T-helper 22 cell (primary cell): ENCODE data around the gene TROAP.
"Not testable (repeated sequence)": the region's sequence is repeated elsewhere in the genome, so short reads cannot be mapped to it uniquely, and the experiment has no call there.

Source experiments
- DNase-seq: peaks from one replicate; pipeline ENCODE4 v3.0.0-alpha.2; 2020; ENCODE audit warnings: low read depth

TROAP gene

DNA sequence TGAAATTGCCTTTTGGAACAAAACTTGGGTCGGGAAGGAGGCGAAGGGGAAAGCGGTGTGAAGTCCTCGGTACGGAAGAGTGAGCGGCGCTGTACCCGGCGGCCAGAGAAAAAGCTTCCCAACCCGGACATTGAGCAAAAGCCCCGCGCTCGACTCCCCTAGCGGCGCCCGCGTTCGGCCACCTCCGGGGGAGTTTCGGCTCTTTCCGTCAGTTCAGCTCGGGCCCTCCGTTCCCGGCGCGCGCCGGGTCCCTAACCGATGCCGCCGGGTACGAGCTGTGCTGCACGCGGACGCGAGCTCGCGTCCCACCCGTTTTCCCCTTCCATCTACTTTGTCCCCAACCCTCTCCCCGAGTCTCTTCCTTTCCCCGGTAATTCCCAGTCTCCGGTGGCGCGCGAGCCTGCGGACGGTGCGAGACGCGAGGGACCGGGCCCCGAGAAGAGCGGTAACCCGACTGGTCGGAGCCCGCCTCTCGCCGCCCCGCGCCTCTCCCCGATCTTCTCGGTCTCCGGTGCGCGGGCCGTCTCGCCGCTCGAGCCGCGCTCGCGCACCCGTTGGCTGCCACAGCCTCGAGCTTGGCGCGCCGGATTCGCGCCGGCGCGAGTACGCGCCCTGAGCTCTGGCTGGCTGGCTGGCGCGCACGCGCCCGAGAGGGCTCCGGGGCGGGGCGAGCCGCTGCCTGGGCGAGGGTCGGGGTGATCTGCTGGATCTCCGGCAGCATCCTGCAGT is 43.8 kb downstream of the TROAP start:
- DNase-seq, result peak; percentile 71

DNA sequence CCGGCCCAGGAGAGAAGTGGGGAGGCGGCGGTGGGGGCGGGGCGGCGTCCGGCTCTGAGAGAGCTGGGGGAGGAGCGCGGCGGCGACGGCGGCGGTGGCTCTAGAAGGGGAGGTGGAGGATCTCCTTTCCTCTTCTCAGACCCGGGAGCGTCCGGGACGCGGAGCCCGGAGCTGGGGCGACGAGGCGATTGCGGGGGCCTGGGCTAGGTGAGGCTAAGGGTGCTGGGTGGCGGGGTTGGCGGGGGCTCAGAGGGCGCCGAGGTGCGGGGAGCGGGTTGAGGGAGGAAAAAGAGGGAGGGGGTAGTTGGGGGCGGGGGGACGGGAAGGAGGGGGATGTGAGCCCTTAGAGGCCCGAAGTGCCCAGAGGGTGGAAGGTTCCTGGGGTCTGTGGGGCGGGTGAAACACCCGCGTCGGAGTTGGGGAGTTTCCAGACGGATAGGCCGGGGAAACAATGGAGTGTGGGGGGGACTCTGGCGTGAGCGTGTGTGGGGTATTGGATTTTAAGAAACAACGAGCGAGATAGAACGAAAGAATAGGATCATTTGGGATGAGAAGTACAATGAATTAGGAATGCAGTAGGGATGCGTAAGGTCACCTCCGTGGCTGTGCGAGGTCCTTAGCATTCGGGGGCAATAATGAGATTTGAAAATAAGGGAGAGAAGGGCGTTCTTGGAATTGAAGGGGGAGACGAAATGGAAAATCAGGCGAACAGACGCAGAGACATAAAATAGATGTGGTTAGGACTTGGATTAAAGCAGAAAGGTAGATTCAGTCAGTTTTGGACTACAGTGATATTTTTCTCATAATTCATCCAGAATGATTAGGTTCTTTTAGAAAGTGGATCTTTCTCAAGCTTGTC is 44.6 kb downstream of the TROAP start, which contains the start of gene SPATS2:
TSS of gene SPATS2 (plus strand) at position 82 of the 859 bp plus-strand sequence. CDS start 93,551 bp downstream, outside the sequence.
- DNase-seq, result no peak

- DNase-seq, result no peak
Measured at GRCh38 chr12:49368240-49368600, 45.2 kb downstream of the TROAP start.

DNA sequence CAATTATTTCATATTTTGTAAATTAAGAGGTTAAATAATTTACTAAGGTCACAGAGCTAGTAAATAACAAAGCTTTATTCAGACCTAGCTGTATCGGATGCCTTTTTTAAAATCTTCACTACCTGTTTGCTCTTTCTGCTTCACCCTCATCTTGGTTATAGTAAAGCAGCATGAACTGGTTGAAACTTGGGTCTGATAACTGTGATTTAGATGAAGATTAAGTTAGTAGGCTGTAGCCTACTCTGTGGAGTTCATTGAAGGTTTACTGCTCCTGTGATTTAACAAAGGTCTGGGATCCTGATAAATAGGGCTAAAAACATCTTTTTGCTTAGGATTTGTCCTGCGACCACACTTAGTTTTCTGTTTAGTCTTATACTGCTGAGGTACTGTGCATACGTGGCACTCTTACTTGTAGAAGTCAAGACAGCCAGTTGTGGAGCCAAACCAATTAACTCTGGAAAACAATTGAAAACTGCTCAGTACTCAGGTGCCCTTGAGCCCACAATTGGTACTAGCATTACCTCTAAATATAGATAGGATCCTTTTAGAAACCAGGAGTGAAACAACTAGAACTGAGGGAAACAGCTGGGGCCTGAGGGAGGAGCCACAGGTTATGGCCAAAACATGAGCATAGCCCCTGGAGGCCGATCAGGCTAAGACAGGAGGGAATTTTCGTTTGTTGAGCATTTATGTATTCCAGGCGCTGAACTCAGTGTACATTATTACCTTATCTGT is 46.5 kb downstream of the TROAP start:
- DNase-seq, result no peak

DNA sequence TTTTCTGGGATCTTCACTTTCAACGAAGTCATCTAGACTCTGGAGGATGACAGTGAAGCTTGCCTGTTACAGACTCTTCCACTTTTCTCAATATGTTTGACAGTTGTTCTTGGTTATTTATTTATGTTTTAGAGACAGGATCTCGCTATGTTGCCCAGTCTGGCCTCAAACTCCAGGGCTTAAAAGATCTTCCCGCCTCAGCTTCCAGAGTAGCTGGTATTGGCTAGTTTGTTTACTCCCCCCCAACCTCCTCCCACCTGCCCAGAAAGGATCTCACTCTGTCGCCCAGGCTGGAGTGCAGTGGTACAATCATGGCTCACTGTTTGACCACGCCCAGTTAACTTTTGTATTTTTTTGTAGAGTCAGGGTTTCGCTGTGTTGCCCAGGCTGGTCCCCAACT is 47.5 kb downstream of the TROAP start:
- DNase-seq, result no peak

GRCh38 chr12:49375406-49375805 is 52.4 kb downstream of the TROAP start:
- DNase-seq, result no peak

GRCh38 chr12:49377386-49377785 is 54.3 kb downstream of the TROAP start:
- DNase-seq, result no peak

DNA sequence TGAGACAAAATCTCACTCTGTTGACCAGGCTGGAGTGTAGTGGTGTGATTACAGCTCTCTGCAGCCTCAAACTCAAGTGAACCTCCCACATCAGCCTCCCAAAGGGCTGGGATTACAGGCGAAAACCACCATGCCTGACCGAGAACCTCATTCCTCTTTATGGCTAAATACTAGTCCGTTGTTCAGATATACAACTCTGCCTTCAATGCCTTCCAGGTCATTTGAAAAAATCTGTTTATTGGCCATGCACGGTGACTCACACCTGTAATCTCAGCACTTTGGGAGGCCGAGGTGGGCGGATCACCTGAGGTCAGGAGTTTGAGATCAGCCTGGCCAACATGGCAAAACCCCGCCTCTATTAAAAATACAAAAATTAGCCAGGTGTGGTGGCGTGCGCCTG is 57.1 kb downstream of the TROAP start:
- not testable (repeated sequence) for DNase-seq
